ENCODE results near the gene SERP2. TPM values are rescaled to one million over a fixed set of nuclear protein-coding genes. Genes with fewer than 3 reads are reported as not detected.

The SERP2 gene
- total and polyA plus RNA-seq, 9 of the 15 experiments (the other 6 are each of a cell fraction or from before 2014, with no cell fraction given), result 0.13 TPM; not detected in 8

DNA sequence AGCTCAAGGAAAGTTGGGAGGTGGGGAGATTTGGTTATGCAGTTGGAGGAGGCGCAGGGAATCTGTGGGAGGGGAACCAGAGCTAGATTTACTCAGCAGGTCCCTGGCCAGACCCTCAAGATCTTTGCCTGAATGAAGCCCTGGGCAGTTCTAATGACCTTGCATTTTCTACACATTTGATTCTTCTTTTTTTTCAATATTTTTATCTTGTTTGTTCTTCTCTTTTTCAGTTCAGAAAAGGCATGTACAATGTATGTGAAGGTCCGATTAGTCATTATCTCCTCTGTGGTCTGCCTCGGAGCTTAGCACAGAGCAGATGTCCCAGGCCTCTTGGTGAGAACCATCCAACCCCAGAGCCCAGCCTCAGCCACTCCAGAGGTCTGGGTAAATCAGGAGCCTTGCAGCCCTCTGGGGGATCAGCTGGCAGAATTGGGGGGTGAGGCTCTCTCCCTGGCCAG lies 24.2 kb downstream of the SERP2 start (continued):
- TF ChIP-seq PTTG1 (tag; IDR thresholded peaks at IDR 0.05; ENCODE audit: low read depth), result no peak
- TF ChIP-seq, protein P1, sequence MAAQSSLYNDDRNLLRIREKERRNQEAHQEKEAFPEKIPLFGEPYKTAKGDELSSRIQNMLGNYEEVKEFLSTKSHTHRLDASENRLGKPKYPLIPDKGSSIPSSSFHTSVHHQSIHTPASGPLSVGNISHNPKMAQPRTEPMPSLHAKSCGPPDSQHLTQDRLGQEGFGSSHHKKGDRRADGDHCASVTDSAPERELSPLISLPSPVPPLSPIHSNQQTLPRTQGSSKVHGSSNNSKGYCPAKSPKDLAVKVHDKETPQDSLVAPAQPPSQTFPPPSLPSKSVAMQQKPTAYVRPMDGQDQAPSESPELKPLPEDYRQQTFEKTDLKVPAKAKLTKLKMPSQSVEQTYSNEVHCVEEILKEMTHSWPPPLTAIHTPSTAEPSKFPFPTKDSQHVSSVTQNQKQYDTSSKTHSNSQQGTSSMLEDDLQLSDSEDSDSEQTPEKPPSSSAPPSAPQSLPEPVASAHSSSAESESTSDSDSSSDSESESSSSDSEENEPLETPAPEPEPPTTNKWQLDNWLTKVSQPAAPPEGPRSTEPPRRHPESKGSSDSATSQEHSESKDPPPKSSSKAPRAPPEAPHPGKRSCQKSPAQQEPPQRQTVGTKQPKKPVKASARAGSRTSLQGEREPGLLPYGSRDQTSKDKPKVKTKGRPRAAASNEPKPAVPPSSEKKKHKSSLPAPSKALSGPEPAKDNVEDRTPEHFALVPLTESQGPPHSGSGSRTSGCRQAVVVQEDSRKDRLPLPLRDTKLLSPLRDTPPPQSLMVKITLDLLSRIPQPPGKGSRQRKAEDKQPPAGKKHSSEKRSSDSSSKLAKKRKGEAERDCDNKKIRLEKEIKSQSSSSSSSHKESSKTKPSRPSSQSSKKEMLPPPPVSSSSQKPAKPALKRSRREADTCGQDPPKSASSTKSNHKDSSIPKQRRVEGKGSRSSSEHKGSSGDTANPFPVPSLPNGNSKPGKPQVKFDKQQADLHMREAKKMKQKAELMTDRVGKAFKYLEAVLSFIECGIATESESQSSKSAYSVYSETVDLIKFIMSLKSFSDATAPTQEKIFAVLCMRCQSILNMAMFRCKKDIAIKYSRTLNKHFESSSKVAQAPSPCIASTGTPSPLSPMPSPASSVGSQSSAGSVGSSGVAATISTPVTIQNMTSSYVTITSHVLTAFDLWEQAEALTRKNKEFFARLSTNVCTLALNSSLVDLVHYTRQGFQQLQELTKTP (IDR thresholded peaks at IDR 0.05; ENCODE audit: low read depth in 1 of 2, partially characterized antibody in 2 of 2), result no peak
- no peak for TF ChIP-seq E2F4 (CRISPR knock-in tag; IDR thresholded peaks at IDR 0.05; ENCODE audit: low read depth)
- no peak for TF ChIP-seq ZKSCAN3 (CRISPR knock-in tag; IDR thresholded peaks at IDR 0.05)
- TF ChIP-seq ZNF140 (CRISPR knock-in tag; IDR thresholded peaks at IDR 0.05), result no peak
- TF ChIP-seq HNRNPH1 (optimal IDR thresholded peaks at IDR 0.05; ENCODE audit: low read depth, low read length), result no peak
- no peak for TF ChIP-seq ZNF280B (CRISPR knock-in tag; IDR thresholded peaks at IDR 0.05)
- TF ChIP-seq GTF3C2 (IDR thresholded peaks at IDR 0.05; ENCODE audit: borderline replicate concordance, extremely low read depth, insufficient read length), result no peak
- TF ChIP-seq ZNF232 (CRISPR knock-in tag; IDR thresholded peaks at IDR 0.05), result no peak
- TF ChIP-seq ARID1B (IDR thresholded peaks at IDR 0.05), result peak; percentile 98
- TF ChIP-seq BRF1 (IDR thresholded peaks at IDR 0.05; ENCODE audit: borderline replicate concordance, extremely low read depth, insufficient read length), result no peak
- TF ChIP-seq, protein P2, sequence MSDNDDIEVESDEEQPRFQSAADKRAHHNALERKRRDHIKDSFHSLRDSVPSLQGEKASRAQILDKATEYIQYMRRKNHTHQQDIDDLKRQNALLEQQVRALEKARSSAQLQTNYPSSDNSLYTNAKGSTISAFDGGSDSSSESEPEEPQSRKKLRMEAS (CRISPR knock-in tag; IDR thresholded peaks at IDR 0.05), result no peak
- TF ChIP-seq, protein P3, sequence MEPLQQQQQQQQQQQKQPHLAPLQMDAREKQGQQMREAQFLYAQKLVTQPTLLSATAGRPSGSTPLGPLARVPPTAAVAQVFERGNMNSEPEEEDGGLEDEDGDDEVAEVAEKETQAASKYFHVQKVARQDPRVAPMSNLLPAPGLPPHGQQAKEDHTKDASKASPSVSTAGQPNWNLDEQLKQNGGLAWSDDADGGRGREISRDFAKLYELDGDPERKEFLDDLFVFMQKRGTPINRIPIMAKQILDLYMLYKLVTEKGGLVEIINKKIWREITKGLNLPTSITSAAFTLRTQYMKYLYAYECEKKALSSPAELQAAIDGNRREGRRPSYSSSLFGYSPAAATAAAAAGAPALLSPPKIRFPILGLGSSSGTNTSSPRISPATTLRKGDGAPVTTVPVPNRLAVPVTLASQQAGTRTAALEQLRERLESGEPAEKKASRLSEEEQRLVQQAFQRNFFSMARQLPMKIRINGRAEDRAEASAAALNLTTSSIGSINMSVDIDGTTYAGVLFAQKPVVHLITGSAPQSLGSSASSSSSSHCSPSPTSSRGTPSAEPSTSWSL (CRISPR knock-in tag; IDR thresholded peaks at IDR 0.05; ENCODE audit: borderline replicate concordance), result no peak
- no peak for TF ChIP-seq THRAP3 (IDR thresholded peaks at IDR 0.05; ENCODE audit: borderline replicate concordance)

Measured in K562 (cell line).